Measurements from ENCODE around the gene ABHD14A. TPM values are rescaled to one million over a fixed set of nuclear protein-coding genes. Genes with fewer than 3 reads are reported as not detected.

Gene ABHD14A
- total and polyA plus RNA-seq, 3 donors from 2014 or later: 27.7 to 51.6 (median 38.9) TPM

GRCh38 chr3:51983578-51984268, 8.9 kb downstream of the ABHD14A start:
- no peaks in the 10 kb centered on the region for H3K9me3 ChIP-seq
- TF ChIP-seq POLR2A (IDR thresholded peaks at IDR 0.05): no peak
- TF ChIP-seq CTCF (IDR thresholded peaks at IDR 0.05): no peak
- intact Hi-C loops (cut with DNase I; ENCODE audit: low total_unique reads): no loop called here
- H3K27ac ChIP-seq: peak overlapping the region; percentile 82 to 88
- peaks cover 20% of the 10 kb centered on the region for H3K4me1 ChIP-seq
- 56 to 71% methylated on average over 20 to 22 of the region's 22 CpGs for WGBS, 2 donors
- H3K27me3 ChIP-seq: no peaks in the 10 kb centered on the region
- DNase-seq: no peak
- no peaks in the 10 kb centered on the region for H3K36me3 ChIP-seq (ENCODE audit: low read depth, missing control alignments)
- H3K4me3 ChIP-seq: peak overlapping the region; percentile 68

- no peaks in the 10 kb centered on the region for H3K27me3 ChIP-seq
- intact Hi-C loops (cut with DNase I; ENCODE audit: low total_unique reads): no loop called here
- DNase-seq: no peak
- no peaks in the 10 kb centered on the region for H3K36me3 ChIP-seq (ENCODE audit: low read depth, missing control alignments)
- peak overlapping the region; percentile 14 to 82 for H3K27ac ChIP-seq
- H3K4me1 ChIP-seq: peaks cover 20% of the 10 kb centered on the region
- no peak overlapping the region for H3K4me3 ChIP-seq
- no peak for TF ChIP-seq CTCF (IDR thresholded peaks at IDR 0.05)
- TF ChIP-seq POLR2A (IDR thresholded peaks at IDR 0.05): no peak
- no peaks in the 10 kb centered on the region for H3K9me3 ChIP-seq
Observed at GRCh38 chr3:51984269-51984647, 9.4 kb downstream of the ABHD14A start.

- 91 to 100% methylated on average over 1 to 6 of the region's 6 CpGs for whole genome bisulfite sequencing, 2 donors
Observed at GRCh38 chr3:51985063-51985462, 10.2 kb downstream of the ABHD14A start.

GRCh38 chr3:51986010-51986947, 11.4 kb downstream of the ABHD14A start:
- intact Hi-C loops (cut with DNase I; ENCODE audit: low total_unique reads): no loop called here
- no peaks in the 10 kb centered on the region for H3K36me3 ChIP-seq (ENCODE audit: low read depth, missing control alignments)
- H3K9me3 ChIP-seq: no peaks in the 10 kb centered on the region
- no peak for DNase-seq
- 82 to 87% methylated on average over 8 to 12 of the region's 12 CpGs for WGBS, 2 donors
- no peak for TF ChIP-seq CTCF (IDR thresholded peaks at IDR 0.05)
- TF ChIP-seq POLR2A (IDR thresholded peaks at IDR 0.05): no peak
- H3K4me3 ChIP-seq: no peak overlapping the region
- peaks cover 20% of the 10 kb centered on the region for H3K4me1 ChIP-seq
- H3K27ac ChIP-seq: no peak overlapping the region
- no peaks in the 10 kb centered on the region for H3K27me3 ChIP-seq

More at GRCh38 chr3:51985063-51985462, 10.2 kb downstream of the ABHD14A start:
- DNase-seq: no peak
- no peak for TF ChIP-seq POLR2A (IDR thresholded peaks at IDR 0.05)
- Histone ChIP-seq H3K27ac (no peak overlapping the region), H3K36me3 (ENCODE audit: low read depth, missing control alignments) (no peaks in the 10 kb centered on the region), H3K27me3 (no peaks in the 10 kb centered on the region), H3K9me3 (no peaks in the 10 kb centered on the region), H3K4me1 (peaks cover 20% of the 10 kb centered on the region), H3K4me3 (no peak overlapping the region)
- intact Hi-C loops (cut with DNase I; ENCODE audit: low total_unique reads): no loop called here

GRCh38 chr3:51987568-51987967, 12.7 kb downstream of the ABHD14A start:
- Histone ChIP-seq H3K27me3 (no peaks in the 10 kb centered on the region), H3K4me1 (peaks cover 13% of the 10 kb centered on the region), H3K36me3 (ENCODE audit: low read depth, missing control alignments) (no peaks in the 10 kb centered on the region), H3K27ac (no peak overlapping the region), H3K4me3 (no peak overlapping the region), H3K9me3 (no peaks in the 10 kb centered on the region)
- intact Hi-C loops (cut with DNase I; ENCODE audit: low total_unique reads): no loop called here
- 88 to 90% methylated on average over 7 of the region's 7 CpGs for WGBS, 2 donors
- TF ChIP-seq POLR2A (IDR thresholded peaks at IDR 0.05): no peak
- TF ChIP-seq CTCF (IDR thresholded peaks at IDR 0.05): no peak
- no peak for DNase-seq

Measured in testis (tissue), 3 donors.